NCI-H82 (cell line): Measurements from ENCODE around the gene EPHB1.
A peak's percentile ranks its signal among the peaks of the same experiment; 100 is the strongest.

Experiments
- DNase-seq: peaks from one replicate; lab custom pipeline; 2025; lab: John Stamatoyannopoulos, UW

Gene EPHB1

GRCh38 chr3:134883697-134884385 is 88.8 kb downstream of the EPHB1 start:
- no peak for DNase-seq

- no peak for DNase-seq
These were observed 91.0 kb downstream of the EPHB1 start for GRCh38 chr3:134885877-134886621.

- DNase-seq = no peak
These were observed 91.9 kb downstream of the EPHB1 start for GRCh38 chr3:134886991-134887390.

- DNase-seq = no peak
These were observed 92.5 kb downstream of the EPHB1 start for GRCh38 chr3:134887536-134887935.

GRCh38 chr3:134892326-134892725 is 97.3 kb downstream of the EPHB1 start:
- DNase-seq = no peak

- no peak for DNase-seq
These were observed 97.7 kb downstream of the EPHB1 start for GRCh38 chr3:134892761-134893160.

- no peak for DNase-seq
These were observed 99.5 kb downstream of the EPHB1 start for GRCh38 chr3:134894533-134894932.

- no peak for DNase-seq
These were observed 100.1 kb downstream of the EPHB1 start for GRCh38 chr3:134895181-134895580.

GRCh38 chr3:134896141-134896540 is 101.1 kb downstream of the EPHB1 start:
- peak; percentile 28 for DNase-seq

GRCh38 chr3:134896696-134897095 is 101.6 kb downstream of the EPHB1 start:
- no peak for DNase-seq

GRCh38 chr3:134897391-134898141 is 102.5 kb downstream of the EPHB1 start:
- DNase-seq = peak; percentile 34

- DNase-seq = no peak
These were observed 103.2 kb downstream of the EPHB1 start for GRCh38 chr3:134898181-134898754.

- no peak for DNase-seq
These were observed 104.7 kb downstream of the EPHB1 start for GRCh38 chr3:134899786-134900185.

- no peak for DNase-seq
These were observed 105.4 kb downstream of the EPHB1 start for GRCh38 chr3:134900482-134900881.

- DNase-seq = no peak
These were observed 106.4 kb downstream of the EPHB1 start for GRCh38 chr3:134901461-134901860.

- DNase-seq = no peak
These were observed 108.8 kb downstream of the EPHB1 start for GRCh38 chr3:134903837-134904236.

GRCh38 chr3:134904241-134904771 is 109.2 kb downstream of the EPHB1 start:
- DNase-seq = no peak

- no peak for DNase-seq
These were observed 110.0 kb downstream of the EPHB1 start for GRCh38 chr3:134904776-134905646.

- DNase-seq = no peak
These were observed 110.5 kb downstream of the EPHB1 start for GRCh38 chr3:134905647-134905935.

GRCh38 chr3:134908271-134908670 is 113.2 kb downstream of the EPHB1 start:
- DNase-seq = no peak

- no peak for DNase-seq
These were observed 115.0 kb downstream of the EPHB1 start for GRCh38 chr3:134910026-134910425.
